ENCODE measurements around the gene POLR2H.
A peak's percentile ranks its signal among the peaks of the same experiment; 100 is the strongest.

POLR2H gene

GRCh38 chr3:184317201-184317600 is 44.3 kb upstream of the POLR2H start:
- no peak for DNase-seq (ENCODE audit: low read depth)
- no peak for TF ChIP-seq CTCF (IDR thresholded peaks at IDR 0.05; ENCODE audit: control insufficient read depth, insufficient read depth, low read depth, low read length, missing control alignments)
- peak overlapping the region; percentile 70 for H3K4me3 ChIP-seq (ENCODE audit: control insufficient read depth, low read depth, low read length)

- H3K4me3 ChIP-seq (ENCODE audit: control insufficient read depth, low read depth, low read length): peak overlapping the region; percentile 27
- no peak for TF ChIP-seq CTCF (IDR thresholded peaks at IDR 0.05; ENCODE audit: control insufficient read depth, insufficient read depth, low read depth, low read length, missing control alignments)
- peak; percentile 89 for DNase-seq (ENCODE audit: low read depth)
Observed at GRCh38 chr3:184320104-184320445, 41.4 kb upstream of the POLR2H start.

- DNase-seq (ENCODE audit: low read depth): no peak
- no peak overlapping the region for H3K4me3 ChIP-seq (ENCODE audit: control insufficient read depth, low read depth, low read length)
- TF ChIP-seq CTCF (IDR thresholded peaks at IDR 0.05; ENCODE audit: control insufficient read depth, insufficient read depth, low read depth, low read length, missing control alignments): no peak
Observed at GRCh38 chr3:184321666-184322065, 39.8 kb upstream of the POLR2H start.

- no peak for DNase-seq (ENCODE audit: low read depth)
- H3K4me3 ChIP-seq (ENCODE audit: control insufficient read depth, low read depth, low read length): no peak overlapping the region
- no peak for TF ChIP-seq CTCF (IDR thresholded peaks at IDR 0.05; ENCODE audit: control insufficient read depth, insufficient read depth, low read depth, low read length, missing control alignments)
Observed at GRCh38 chr3:184322731-184323487, 38.6 kb upstream of the POLR2H start.

GRCh38 chr3:184323696-184324095 is 37.8 kb upstream of the POLR2H start:
- H3K4me3 ChIP-seq (ENCODE audit: control insufficient read depth, low read depth, low read length): no peak overlapping the region
- TF ChIP-seq CTCF (IDR thresholded peaks at IDR 0.05; ENCODE audit: control insufficient read depth, insufficient read depth, low read depth, low read length, missing control alignments): no peak

GRCh38 chr3:184325269-184325668 is 36.2 kb upstream of the POLR2H start:
- H3K4me3 ChIP-seq (ENCODE audit: control insufficient read depth, low read depth, low read length): no peak overlapping the region
- no peak for TF ChIP-seq CTCF (IDR thresholded peaks at IDR 0.05; ENCODE audit: control insufficient read depth, insufficient read depth, low read depth, low read length, missing control alignments)
- DNase-seq (ENCODE audit: low read depth): no peak

More at GRCh38 chr3:184323696-184324095, 37.8 kb upstream of the POLR2H start:
- no peak for DNase-seq (ENCODE audit: low read depth)

All from AG09309 (cell line).